Smooth muscle cell of bladder (primary cell): ENCODE results near the gene KLF17. TPM values are rescaled to one million over a fixed set of nuclear protein-coding genes. Genes with fewer than 3 reads are reported as not detected.

Experiments
- total RNA-seq: library from RNA; depleted of rRNA; stranded (reverse); fragments of >200 nt; gene quantifications from 2 replicates; pipeline ENCODE4 v1.2.3, GENCODE V29; 2014

Gene KLF17, protein sequence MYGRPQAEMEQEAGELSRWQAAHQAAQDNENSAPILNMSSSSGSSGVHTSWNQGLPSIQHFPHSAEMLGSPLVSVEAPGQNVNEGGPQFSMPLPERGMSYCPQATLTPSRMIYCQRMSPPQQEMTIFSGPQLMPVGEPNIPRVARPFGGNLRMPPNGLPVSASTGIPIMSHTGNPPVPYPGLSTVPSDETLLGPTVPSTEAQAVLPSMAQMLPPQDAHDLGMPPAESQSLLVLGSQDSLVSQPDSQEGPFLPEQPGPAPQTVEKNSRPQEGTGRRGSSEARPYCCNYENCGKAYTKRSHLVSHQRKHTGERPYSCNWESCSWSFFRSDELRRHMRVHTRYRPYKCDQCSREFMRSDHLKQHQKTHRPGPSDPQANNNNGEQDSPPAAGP
- under 0.01 and 0.09 TPM in 2 replicates for total RNA-seq

DNA sequence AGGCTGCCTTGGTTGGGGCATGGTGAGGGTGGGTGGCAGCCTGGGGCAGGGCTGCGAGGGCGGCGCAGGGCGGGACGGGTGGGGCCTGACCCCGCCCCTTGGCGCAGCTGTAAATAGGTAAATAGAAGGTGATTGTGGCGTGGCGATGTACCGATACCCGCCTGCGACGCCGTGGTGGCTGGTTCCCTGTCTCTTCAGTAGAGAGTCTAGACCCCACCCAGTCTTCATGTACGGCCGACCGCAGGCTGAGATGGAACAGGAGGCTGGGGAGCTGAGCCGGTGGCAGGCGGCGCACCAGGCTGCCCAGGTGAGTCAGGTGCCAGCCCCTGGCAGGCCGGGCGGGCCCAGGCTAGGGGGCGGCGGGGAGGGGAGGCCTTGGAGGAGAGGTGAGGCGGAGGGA lies at the start of gene KLF17:
TSS of gene KLF17 (plus strand) at position 140 of the 400 bp plus-strand sequence. CDS start at position 227, 87 bp downstream.

DNA sequence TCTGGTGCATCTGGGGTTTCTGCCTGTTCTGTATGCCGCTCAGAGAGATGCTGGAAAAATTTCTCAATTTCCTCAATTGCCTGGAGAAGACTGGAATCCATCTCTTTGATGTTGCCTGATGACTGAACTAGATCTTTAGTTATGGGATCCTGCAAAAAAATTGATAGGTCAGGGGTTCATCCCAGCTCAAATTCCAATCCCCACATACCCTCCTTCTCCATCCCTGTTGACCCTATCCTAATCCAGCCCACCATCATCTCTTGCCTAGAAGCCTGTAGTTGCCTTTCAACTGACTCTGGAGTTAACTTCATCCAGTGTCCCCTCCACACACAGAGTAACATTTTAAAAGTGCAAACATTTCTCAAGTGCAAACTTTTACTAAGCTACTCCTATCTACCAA lies 22.9 kb downstream of the KLF17 start, which contains the start of gene KLF18:
TSS of gene KLF18 (minus strand) at position 101 of the 400 bp plus-strand sequence. CDS start at position 101, 0 bp downstream.

Other genes starting within 250 kb of the KLF17 start
- 0.14 and 0.18 TPM in 2 replicates for gene ARTN, start 185.0 kb upstream of the KLF17 start, total RNA-seq
- gene IPO13, start 171.9 kb upstream of the KLF17 start, total RNA-seq = 13.4 and 17.5 TPM in 2 replicates
- 10.0 and 12.0 TPM in 2 replicates for gene DPH2, start 148.8 kb upstream of the KLF17 start, total RNA-seq
- 103 and 140 TPM in 2 replicates for gene ATP6V0B, start 143.9 kb upstream of the KLF17 start, total RNA-seq
- gene B4GALT2, start 139.6 kb upstream of the KLF17 start, total RNA-seq = 63.1 and 89.3 TPM in 2 replicates
- gene CCDC24, start 127.2 kb upstream of the KLF17 start, total RNA-seq = 2.8 and 4.1 TPM in 2 replicates
- 5.2 and 11.4 TPM in 2 replicates for gene SLC6A9, start 87.4 kb upstream of the KLF17 start, total RNA-seq
- gene KLF18, start 22.8 kb downstream of the KLF17 start, total RNA-seq = not detected in 2 replicates
- gene DMAP1, start 94.7 kb downstream of the KLF17 start, total RNA-seq = 17.4 and 23.7 TPM in 2 replicates
- 38.5 and 39.3 TPM in 2 replicates for gene ERI3, start 236.4 kb downstream of the KLF17 start, total RNA-seq